Kidney capillary endothelial cell (primary cell): Measurements from ENCODE around the gene MYH10.
A peak's percentile ranks its signal among the peaks of the same experiment; 100 is the strongest.
"Not testable (repeated sequence)": the region's sequence is repeated elsewhere in the genome, so short reads cannot be mapped to it uniquely, and the experiment has no call there.

Experiments
- DNase-seq: peaks from one replicate; pipeline ENCODE4 v3.0.0-alpha.2; 2018; ENCODE audit warnings: low spot score

MYH10 gene

DNA sequence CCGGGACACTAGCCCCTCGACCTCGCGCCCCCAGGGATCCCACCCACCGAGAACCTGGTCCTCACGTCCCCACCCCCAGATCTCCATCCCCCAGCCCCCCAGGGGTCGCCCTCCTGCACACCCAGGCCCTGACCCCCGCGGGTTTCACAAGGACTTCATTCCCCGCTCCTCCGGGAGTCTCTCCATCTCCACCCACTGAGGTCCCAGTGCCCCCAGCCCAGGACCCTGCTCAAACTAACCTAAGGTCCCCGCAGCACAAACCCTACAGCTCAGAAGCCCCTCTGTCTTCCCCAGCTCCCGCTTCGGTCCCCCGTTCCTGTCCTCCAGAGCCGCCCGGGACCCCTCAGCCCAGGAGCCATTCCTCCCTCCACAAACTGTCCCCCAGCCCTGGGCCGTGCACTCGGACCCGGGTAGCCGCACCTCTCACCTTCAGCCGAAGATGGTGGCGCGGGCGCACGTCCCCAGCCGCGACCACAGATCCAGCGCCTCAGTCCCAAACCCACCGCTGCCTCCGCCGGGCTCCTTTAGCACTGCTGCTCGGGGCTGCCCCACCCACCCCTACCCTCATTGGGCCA, at the start of gene MYH10:
Gene MYH10, minus strand, starts transcription at position 499 of the 575 bp plus-strand sequence. CDS start 7,479 bp downstream, outside the sequence.
- DNase-seq, result no peak

- DNase-seq, result no peak
Observed at GRCh38 chr17:8679126-8679525, 48.6 kb upstream of the MYH10 start.

- no peak for DNase-seq
Observed at GRCh38 chr17:8675306-8675705, 44.8 kb upstream of the MYH10 start.

DNA sequence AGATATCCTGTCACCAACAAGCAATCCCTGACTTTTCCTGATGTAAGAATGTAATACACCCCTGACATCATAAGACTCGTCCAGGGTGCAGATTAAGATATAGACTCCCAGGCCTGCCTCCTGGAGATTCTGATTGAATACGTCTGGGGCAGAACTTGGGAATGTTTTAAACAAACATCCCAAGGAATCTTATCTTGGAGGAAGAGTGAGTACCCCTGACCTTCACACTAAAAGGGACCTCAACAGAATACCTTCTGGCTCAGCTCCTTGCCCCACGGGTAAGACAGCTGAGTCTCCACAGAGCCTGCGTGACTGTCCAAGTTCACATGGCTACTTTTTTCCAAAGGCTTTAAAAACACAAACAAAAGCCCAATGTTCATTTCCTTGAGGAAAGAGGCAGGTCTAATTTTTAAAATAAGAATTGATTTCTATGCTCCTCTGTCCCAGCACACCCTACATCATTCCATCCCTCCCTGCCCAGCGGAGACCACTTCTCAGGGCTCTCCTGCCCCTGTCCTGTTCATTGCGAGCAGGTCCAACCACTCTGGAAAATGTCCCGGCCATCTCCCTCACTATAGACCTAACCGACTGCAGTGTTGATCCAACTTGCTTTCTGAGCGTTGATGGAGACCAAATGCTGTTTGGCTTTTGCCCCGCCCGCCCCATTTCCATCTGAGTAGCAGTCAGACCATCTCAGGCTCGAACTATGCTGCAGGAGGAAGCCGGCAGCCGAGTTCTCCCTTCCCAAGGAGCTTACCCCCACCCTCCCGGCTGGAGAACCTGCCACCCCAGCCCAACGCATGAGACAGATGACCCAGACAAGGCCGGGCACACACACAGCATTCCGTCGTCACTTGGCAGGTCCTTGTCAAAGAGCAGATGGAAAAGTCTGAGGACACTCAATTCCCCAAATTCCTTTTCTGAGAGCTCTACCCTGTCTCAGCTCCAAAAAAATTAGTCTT, 44.1 kb upstream of the MYH10 start:
- no peak for DNase-seq

- DNase-seq, result peak; percentile 14
Observed at GRCh38 chr17:8673612-8674011, 43.1 kb upstream of the MYH10 start.

GRCh38 chr17:8672326-8672725, 41.8 kb upstream of the MYH10 start:
- no peak for DNase-seq

- DNase-seq, result no peak
Observed at GRCh38 chr17:8670421-8670820, 39.9 kb upstream of the MYH10 start.

DNA sequence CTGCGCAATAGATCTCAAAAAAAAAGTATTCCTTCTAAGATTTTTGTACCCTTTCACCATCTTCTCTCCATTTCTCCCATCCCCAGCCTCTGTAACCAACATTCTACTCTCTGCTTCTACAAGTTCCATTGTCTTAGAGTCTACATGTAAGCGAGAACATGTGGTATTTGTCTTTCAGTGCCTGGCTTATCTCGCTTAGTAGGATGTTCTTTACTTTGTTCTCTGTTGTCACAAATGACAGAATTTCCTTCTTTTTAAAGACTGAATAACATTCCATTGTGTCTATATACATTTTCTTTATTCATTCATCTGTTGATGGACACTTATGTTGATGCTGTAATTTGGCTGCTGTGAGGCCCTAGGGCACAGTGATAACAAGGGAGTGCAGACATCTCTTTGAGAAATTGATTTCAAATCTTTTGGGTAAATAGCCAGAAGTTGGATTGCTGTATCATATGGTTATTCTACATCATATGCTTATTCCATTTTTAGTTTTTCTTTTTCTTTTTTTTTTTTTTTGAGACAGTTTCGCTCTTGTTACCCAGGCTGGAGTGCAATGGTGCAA, 37.7 kb upstream of the MYH10 start:
- DNase-seq, result no peak

- DNase-seq, result no peak
Observed at GRCh38 chr17:8667421-8667820, 36.9 kb upstream of the MYH10 start.

GRCh38 chr17:8665684-8666083, 35.2 kb upstream of the MYH10 start:
- no peak for DNase-seq

DNA sequence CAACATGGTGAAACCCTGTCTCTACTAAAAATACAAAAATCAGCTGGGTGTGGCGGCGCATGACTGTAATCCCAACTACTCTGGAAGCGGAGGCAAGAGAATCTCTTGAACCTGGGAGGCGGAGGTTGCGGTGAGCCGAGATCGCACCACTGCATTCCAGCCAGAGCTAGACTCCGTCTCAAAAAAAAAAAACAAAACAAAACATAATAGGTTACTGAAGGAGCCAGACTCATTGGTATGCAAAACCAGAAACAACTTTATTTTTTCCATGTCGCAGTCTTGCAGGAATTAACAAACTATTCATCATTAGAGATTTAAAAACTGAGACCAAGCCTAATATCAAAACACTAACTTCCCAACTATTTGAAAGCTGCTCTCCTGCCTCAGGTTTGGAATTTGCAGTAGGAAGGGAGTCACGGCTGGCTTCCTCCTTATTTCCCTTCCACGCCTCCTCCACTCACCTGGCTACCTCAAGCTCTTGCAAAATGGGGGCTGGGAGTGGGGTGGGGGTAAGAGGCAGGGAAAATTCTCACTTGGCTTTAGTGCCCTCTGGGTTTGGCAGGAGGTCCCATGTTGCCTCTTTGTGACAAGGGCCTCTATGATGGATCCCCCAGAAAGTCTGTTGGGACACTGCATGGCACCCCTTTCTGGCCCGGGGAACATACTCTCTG, 34.1 kb upstream of the MYH10 start:
- no peak for DNase-seq

DNA sequence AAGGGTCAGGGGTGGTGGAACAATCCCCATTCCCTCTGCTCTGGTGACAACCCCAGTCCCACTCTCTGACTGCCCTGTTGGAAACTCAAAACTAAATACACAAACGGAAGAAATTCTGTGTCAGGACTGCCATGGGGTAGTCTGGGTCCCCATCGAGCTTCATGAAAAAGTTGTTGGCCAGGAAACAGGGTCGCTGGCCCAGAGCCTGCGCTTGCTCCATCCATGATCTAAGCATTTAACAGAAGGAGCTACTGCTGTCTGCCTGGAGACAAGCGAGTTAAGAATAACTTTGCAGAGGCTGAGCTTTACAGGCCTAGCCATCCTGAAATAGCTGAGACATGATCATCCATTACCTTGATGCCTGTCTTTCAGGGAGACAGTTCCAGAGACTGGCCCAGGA, 32.4 kb upstream of the MYH10 start:
- no peak for DNase-seq

DNA sequence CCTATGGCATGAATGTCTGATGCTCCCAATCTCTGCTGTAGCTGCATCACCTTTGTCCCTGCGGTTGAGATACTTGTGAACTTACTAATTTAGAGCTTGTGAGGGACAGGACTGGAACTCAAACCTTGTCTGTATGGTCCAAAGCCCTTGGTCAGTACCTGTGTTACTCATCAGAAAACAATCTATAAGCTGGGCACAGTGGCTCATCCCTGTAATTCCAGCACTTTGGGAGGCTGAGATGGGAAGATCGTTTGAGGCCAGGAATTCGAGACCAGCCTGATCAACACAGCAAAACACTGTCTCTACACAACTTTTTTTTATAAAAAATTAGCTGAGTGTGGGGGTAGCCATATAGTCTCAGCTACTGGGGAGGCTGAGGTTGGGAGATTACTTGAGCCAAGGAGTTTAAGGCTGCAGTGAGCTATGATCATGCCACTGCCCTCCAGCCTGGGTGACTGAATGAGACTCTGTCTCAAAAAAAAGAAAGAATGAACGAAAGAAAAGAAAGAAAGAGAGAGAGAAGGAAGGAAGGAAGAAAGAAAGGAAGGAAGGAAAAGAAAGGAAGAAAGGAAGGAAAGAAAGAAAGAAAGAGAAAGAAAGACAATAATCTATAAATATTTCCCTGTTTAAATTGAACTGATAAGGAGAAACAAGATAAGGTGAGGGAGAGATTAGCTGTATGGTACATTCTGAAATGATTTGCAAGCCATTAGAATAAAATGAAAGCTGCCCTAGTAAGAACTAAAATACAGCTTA, 31.7 kb upstream of the MYH10 start:
- no peak for DNase-seq

GRCh38 chr17:8660709-8661108, 30.2 kb upstream of the MYH10 start:
- not testable (repeated sequence) for DNase-seq

GRCh38 chr17:8659758-8660410, 29.4 kb upstream of the MYH10 start:
- DNase-seq, result no peak

DNA sequence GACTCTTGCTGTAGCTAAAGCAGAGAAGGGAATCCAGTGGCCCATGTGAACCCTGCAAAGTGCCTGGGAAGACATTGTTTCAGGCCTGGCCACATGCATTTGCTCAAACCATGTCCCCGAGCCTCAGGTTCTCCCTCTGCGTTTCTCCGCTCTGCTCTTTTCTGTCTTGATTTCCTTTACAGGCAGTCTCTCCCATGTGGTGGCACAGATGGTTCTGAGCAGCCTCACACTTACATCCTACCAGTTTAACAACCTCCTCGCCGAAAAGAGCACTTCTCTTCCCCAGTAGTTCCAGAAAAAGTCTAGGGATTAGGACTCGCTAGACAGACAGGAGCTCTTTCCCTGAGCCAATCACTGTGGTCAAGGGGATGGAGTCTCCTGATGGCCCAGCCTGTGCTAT, 28.3 kb upstream of the MYH10 start:
- DNase-seq, result no peak

DNA sequence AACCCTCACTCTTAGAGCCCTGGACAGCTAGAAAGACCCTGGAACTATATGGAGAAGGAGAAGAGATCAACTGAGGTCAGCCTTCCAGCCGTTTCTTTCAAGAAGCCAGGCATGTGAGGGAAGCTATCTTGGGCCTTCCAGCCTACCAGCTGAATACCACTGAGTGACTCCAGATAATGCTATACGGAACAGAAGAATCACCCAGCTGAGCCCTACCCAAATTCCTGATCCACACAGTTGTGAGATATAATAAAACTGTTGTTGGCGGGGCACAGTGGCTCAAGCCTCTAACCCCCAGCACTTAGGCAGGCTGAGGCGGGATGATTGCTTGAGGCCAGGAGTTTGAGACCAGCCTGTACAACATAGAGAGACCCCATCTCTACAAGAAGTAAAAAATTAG, 26.2 kb upstream of the MYH10 start:
- no peak for DNase-seq

DNA sequence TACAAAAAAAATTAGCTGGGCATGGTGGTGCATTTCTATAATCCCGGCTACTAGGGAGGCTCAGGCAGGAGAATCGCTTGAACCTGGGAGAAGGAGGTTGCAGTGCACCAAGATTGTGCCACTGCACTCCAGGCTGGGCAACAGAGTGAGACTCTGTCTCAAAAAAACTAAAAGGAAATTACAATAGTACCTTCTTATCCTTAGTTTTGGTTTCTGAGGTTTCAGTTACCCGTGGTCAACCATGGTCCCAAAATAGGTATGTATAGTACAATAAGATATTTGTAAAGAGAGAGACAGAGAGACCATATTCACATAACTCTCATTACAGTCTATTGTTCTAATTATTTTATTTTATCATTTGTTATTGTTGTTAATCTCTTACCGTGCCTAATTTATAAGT, 24.3 kb upstream of the MYH10 start:
- DNase-seq, result no peak

DNA sequence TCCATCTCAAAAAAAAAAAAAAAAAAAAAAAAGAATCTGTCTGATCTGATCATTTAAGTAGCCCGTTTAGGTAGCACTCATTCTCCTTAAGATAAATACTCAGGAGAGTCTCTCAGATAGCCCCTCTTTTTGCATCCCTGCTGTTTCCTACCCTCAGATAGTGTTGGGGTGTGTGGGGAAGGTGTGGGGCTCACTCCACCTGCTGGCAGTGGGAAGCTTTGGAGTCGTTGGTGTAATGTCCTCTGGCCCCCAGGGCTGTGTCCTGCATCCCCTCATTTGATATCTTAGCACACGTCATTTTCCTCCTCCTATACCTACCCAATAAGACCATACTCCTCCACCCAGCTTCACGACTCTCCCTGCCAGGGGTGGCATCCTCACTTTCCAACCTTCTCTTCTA, 20.5 kb upstream of the MYH10 start:
- DNase-seq, result no peak

- no peak for DNase-seq
Observed at GRCh38 chr17:8650119-8650499, 19.6 kb upstream of the MYH10 start.
